ENCODE results near the gene TENT4B.

GRCh38 chr16:50266337-50267091, 113.4 kb downstream of the TENT4B start, which contains the start of gene ADCY7:
- TF ChIP-seq EP300 (IDR thresholded peaks at IDR 0.05) (no peak), POLR2AphosphoS5 (IDR thresholded peaks at IDR 0.05) (no peak), CTCF (IDR thresholded peaks at IDR 0.05) (no peak), POLR2A (IDR thresholded peaks at IDR 0.05) (no peak)

Data from sigmoid colon (tissue), 4 donors.